Thoracic aorta (tissue), 2 donors: ENCODE measurements around the gene CEP70. TPM values are rescaled to one million over a fixed set of nuclear protein-coding genes. Genes with fewer than 3 reads are reported as not detected.
"Not testable (repeated sequence)": the region's sequence is repeated elsewhere in the genome, so short reads cannot be mapped to it uniquely, and the experiment has no call there.

Experiments
- ATAC-seq: fragments of 150-250 bp; one replicate; pipeline ENCODE4 v1.8.0; 2017; ENCODE audit warnings: low read depth; ENCODE audit not compliant: insufficient number of reproducible peaks, low FRiP score
- DNase-seq: peaks from one replicate; pipeline ENCODE4 v3.0.0-alpha.2; 2020; ENCODE audit warnings: low spot score
- H3K27ac ChIP-seq, 2 donors: fragments of 200-600 bp; sonication (generic); 1 replicate in 1 of 2; 2 replicates in 1 of 2; pipeline ENCODE4 v1.5.1; 2016; ENCODE audit warnings: mild to moderate bottlenecking in 2 of 2, moderate library complexity in 2 of 2
- H3K27me3 ChIP-seq: fragments of 200-600 bp; sonication (generic); replicated peaks from 2 replicates; pipeline ENCODE4 v1.6.0; 2016; ENCODE audit warnings: mild to moderate bottlenecking; ENCODE audit not compliant: insufficient read depth
- H3K36me3 ChIP-seq: fragments of 200-600 bp; sonication (generic); one replicate; pipeline ENCODE4 v1.5.1; 2016
- H3K4me1 ChIP-seq, 2 donors: fragments of 200-600 bp; sonication (generic); 1 replicate in 1 of 2; 2 replicates in 1 of 2; pipeline versions ENCODE4 v1.5.1 to v1.6.0; 2016; ENCODE audit warnings: low read depth in 2 of 2, mild to moderate bottlenecking in 1 of 2; ENCODE audit not compliant: control insufficient read depth in 1 of 2
- H3K4me3 ChIP-seq: fragments of 200-600 bp; sonication (generic); 2 replicates; pipeline ENCODE4 v1.5.1; 2016; ENCODE audit warnings: mild to moderate bottlenecking
- H3K9me3 ChIP-seq: fragments of 200-600 bp; sonication (generic); 2 replicates; pipeline ENCODE4 v1.5.1; 2016
- total RNA-seq, 2 donors: library from RNA; depleted of rRNA; stranded (reverse); fragments of >200 nt; gene quantifications; one replicate each; pipeline versions ENCODE4 v1.1.0 to v1.2.3, GENCODE V29; 2016
- TF ChIP-seq, protein P1 (sequence below): fragments of 200-600 bp; sonication (generic); IDR thresholded peaks from one replicate; pipeline ENCODE4 v1.5.1; 2019; ENCODE audit warnings: antibody characterized with exemption

CEP70 gene
- total RNA-seq, 2 donors from 2014 or later: 18.4 to 38.2 TPM

DNA sequence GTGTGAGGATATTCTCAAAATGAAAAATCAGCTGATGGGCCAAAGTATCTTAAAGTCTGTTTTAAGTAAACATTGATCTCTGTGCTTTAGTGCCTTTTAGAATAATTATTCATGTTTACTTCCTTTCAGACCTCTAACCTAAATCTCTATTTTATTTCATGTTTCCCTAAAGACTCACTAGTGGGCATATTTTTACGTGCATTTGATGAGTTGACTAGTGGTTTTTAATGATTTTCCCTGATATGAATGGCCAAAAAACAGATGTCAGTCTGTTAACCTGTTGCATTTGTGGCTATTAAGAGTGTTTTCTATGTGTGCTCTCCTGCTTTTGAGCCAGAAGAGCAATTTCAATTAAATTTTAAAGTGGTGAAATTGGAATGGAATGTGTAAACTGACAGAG, 21.4 kb upstream of the CEP70 start:
- no peaks in the 10 kb centered on the region for H3K4me1 ChIP-seq
- no peaks in the 10 kb centered on the region for H3K27me3 ChIP-seq
- no peak overlapping the region for H3K4me3 ChIP-seq
- no peaks in the 10 kb centered on the region for H3K9me3 ChIP-seq
- DNase-seq (no peak), ATAC-seq (no peak)
- H3K27ac ChIP-seq: no peak overlapping the region
- TF ChIP-seq, protein P1, sequence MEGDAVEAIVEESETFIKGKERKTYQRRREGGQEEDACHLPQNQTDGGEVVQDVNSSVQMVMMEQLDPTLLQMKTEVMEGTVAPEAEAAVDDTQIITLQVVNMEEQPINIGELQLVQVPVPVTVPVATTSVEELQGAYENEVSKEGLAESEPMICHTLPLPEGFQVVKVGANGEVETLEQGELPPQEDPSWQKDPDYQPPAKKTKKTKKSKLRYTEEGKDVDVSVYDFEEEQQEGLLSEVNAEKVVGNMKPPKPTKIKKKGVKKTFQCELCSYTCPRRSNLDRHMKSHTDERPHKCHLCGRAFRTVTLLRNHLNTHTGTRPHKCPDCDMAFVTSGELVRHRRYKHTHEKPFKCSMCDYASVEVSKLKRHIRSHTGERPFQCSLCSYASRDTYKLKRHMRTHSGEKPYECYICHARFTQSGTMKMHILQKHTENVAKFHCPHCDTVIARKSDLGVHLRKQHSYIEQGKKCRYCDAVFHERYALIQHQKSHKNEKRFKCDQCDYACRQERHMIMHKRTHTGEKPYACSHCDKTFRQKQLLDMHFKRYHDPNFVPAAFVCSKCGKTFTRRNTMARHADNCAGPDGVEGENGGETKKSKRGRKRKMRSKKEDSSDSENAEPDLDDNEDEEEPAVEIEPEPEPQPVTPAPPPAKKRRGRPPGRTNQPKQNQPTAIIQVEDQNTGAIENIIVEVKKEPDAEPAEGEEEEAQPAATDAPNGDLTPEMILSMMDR: no peak
- no peaks in the 10 kb centered on the region for H3K36me3 ChIP-seq

DNA sequence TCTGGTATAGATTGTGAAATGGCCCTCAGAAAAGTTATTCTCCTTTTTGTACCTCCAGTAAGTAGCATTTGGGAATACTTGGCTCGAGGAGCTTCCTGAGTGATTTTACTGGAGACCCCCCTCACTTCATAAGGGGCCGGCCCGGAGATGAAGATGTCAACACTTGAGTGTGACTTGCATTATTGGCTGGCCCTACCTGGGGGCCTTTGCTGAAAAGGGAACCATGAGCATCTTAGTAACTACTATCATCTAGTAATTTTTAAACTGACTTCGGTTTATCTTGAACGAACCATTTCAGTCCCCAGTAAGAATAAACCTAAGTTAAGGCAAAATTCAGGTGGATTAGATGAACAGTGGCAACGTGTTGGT, 15.8 kb upstream of the CEP70 start:
- Histone ChIP-seq H3K36me3 (no peaks in the 10 kb centered on the region), H3K4me1 (peaks cover 0 to 15% of the 10 kb centered on the region in 2 donors), H3K27me3 (no peaks in the 10 kb centered on the region), H3K4me3 (peak overlapping the region; percentile 89), H3K27ac (peak overlapping the region; percentile 95 to 96), H3K9me3 (no peaks in the 10 kb centered on the region)
- DNase-seq: no peak
- TF ChIP-seq, protein P1: no peak
- no peak for ATAC-seq

DNA sequence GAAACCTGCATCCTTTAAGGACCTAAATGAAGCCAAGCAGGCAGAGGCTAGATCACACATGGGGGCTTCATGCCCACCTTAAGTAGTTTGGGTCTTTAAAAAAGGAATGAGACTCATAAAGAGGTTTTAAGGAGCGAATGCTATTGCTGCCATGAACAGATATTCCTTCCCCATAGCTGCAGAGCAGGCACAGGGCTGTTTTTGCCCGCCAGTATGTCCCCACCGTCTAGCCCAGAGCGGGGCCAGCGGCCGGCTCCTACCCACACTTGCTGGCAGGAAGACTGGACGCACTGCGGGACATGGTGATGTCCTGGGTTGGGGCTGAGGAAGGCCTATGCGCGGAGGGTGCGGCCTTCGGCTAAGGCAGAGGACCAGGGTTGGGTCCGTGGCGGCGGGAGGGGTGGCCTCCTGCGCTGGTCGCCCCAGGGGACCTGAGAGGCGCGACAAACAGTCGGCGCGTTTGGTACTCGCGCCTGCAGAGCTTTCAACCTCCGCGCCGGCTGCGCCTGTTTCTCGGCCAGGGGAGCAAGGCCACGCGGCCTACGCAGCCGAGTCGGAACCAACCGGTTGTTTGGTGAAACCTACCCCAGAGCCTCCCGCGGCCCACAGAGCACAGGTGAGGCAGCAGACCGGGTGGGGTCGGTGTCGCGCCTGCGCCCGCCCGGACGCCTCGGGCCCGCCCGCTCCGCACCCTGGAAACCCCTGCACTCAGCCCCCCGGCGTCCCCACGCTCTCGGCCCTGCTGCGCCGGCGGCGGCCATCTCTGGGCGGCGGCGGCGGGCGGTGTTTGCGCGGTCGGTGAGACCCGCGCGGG, 14.5 kb upstream of the CEP70 start, which contains the start of gene FAIM:
Gene FAIM, plus strand, starts transcription at position 450 of the 814 bp plus-strand sequence. CDS start 10,956 bp downstream, outside the sequence.
- TF ChIP-seq, protein P1: no peak
- H3K4me1 ChIP-seq: peaks cover 0 to 15% of the 10 kb centered on the region in 2 donors
- no peaks in the 10 kb centered on the region for H3K9me3 ChIP-seq
- H3K27me3 ChIP-seq: no peaks in the 10 kb centered on the region
- DNase-seq (no peak), ATAC-seq (peak; percentile 56)
- peak within 1 kb of the TSS; percentile 95 to 96 for H3K27ac ChIP-seq
- no peaks in the 10 kb centered on the region for H3K36me3 ChIP-seq
- H3K4me3 ChIP-seq: peak within 1 kb of the TSS; percentile 89

DNA sequence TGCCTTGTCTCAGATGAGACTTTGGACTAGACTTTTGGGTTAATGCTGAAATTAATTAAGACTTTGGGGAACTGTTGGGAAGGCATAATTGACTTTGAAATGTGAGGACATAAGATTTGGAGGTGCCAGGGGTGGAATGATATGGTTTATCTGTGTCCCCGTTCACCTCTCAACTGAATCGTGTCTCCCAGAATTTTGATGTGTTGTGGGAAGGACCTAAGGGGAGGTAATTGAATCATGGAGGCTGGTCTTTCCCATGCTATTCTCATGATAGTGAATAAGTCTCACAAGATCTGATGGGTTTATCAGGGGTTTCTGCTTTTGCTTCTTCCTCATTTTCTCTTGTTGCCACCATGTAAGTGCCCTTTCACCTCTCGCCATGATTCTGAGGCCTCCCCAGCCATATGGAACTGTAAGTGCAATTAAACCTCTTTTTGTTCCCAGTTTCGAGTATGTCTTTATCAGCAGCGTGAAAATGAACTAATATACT, 10.1 kb upstream of the CEP70 start:
- peaks cover 0 to 12% of the 10 kb centered on the region in 2 donors for H3K4me1 ChIP-seq
- H3K9me3 ChIP-seq, H3K4me3 ChIP-seq, H3K27me3 ChIP-seq, H3K36me3 ChIP-seq, ATAC-seq, DNase-seq, H3K27ac ChIP-seq: not testable (repeated sequence)

DNA sequence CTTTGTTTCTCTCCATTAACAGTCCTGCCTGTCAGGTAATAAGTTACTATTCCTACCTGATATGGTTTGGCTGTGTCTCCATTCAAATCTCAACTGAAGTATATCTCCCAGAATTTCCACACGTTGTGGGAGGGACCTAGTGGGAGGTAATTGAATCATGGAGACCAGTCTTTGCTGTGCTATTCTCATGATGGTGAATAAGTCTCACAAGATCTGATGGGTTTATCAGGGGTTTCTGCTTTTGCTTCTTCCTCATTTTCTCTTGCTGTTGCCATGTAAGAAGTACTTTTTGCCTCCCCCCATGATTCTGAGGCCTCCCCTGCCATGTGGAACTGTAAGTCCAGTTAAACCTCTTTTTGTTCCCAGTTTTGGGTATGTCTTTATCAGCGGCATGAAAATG, 7.6 kb upstream of the CEP70 start:
- not testable (repeated sequence) for H3K27me3 ChIP-seq, H3K9me3 ChIP-seq, H3K27ac ChIP-seq, ATAC-seq, H3K36me3 ChIP-seq, DNase-seq, H3K4me1 ChIP-seq, H3K4me3 ChIP-seq

DNA sequence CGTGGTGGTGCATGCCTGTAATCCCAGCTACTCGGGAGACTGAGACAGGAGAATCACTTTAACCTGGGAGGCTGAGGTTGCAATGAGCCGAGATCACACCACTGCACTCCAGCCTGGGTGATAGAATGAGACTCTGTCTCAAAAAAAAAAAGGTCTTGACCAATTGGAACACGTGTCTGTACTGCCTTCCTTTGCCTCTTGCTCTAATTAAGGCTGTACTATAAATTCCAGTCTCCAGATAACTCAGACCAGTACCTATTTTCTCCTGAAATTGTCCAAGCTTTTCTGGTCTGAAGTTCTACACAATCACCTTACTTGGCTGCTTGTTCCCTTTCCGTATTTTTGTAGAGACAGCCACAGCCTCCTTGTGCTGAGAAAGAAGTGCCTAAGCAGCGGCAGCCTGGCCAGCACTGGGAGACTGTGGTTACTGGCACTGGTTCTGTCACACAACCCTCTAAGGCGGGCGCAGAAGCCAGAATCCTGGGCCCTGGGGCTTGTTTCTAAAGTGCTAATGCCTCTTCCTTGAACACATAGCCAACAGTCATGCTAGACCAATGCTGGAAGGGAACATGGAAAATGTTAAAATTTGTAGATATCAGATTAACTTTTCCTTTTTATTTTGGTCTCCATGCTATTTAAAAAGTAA, 6.2 kb upstream of the CEP70 start:
- peaks cover 0 to 7% of the 10 kb centered on the region in 2 donors for H3K4me1 ChIP-seq
- no peaks in the 10 kb centered on the region for H3K36me3 ChIP-seq
- DNase-seq: no peak
- no peak overlapping the region for H3K4me3 ChIP-seq
- no peaks in the 10 kb centered on the region for H3K27me3 ChIP-seq
- TF ChIP-seq, protein P1: no peak
- no peaks in the 10 kb centered on the region for H3K9me3 ChIP-seq
- no peak for ATAC-seq
- peak overlapping the region; percentile 38 to 49 for H3K27ac ChIP-seq
